GM18511 (cell line): ENCODE data around the gene LEO1.
"Not testable (repeated sequence)": the region's sequence is repeated elsewhere in the genome, so short reads cannot be mapped to it uniquely, and the experiment has no call there.

ENCODE experiments used
- ATAC-seq: cut with Tn5 transposase; IDR thresholded peaks from one replicate; pipeline ENCODE4 v1.9.1; 2021; ENCODE audit warnings: mild to moderate bottlenecking, moderate library complexity; ENCODE audit not compliant: unreplicated experiment

Gene LEO1

GRCh38 chr15:52004806-52005205 lies 33.2 kb upstream of the LEO1 start:
- no peak for ATAC-seq

DNA sequence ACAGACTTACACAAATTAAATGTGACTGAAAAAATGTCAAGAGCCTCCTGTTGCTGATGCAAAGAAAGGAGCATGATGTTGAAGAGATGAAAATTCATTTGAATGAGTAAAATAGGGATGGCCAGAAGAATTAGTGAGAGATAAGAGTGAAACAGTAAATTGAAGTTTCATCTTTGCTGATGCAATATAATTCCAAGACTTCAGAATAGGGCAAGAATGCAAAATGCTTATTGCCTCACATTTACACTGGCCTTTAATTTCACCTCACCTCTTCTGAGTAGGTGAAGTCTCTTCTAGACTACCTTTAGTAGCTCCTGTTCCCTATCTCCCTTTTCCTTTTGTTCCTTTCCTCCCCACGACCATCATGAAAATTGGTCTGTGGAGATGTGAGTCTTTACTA lies 32.1 kb upstream of the LEO1 start:
- ATAC-seq = no peak

- not testable (repeated sequence) for ATAC-seq
Observed at GRCh38 chr15:52003089-52003488, 31.5 kb upstream of the LEO1 start.

DNA sequence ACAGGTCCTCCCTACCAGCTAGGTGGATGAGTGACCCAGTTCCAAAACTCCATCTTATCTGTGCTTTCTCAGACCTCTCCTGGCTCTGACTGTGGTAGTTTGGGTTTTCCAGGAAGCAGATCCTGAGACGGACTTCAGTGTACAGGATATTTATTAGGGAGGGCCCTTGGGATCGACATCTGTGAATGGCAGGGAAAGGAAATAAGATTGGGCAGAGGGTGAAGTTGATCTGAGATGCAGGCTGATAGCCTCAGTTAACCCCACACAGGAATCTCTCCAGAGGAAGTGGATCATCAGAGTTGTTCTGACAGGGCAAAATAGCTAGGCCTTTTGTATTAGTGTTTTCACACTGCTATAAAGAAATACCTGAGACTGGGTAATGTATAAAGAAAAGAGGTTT lies 30.8 kb upstream of the LEO1 start:
- no peak for ATAC-seq

- ATAC-seq = no peak
Observed at GRCh38 chr15:51992953-51993352, 21.4 kb upstream of the LEO1 start.

GRCh38 chr15:51991141-51991540 lies 19.6 kb upstream of the LEO1 start:
- no peak for ATAC-seq

DNA sequence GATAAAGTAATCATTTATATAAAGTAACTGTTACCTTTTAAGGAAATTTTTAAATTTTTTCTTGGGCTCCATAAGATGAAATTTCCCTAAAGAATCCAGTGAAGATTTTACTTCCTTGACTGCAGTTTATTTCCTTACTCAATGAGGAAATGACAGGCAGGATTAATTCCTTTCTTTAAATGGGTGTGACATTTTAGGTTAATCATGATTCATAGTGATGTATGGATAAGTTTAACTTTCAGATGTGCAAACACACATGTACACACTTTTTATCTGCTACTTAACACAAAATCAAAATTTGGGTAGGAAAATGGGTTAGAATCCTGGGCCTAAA lies 11.2 kb upstream of the LEO1 start:
- ATAC-seq = no peak

DNA sequence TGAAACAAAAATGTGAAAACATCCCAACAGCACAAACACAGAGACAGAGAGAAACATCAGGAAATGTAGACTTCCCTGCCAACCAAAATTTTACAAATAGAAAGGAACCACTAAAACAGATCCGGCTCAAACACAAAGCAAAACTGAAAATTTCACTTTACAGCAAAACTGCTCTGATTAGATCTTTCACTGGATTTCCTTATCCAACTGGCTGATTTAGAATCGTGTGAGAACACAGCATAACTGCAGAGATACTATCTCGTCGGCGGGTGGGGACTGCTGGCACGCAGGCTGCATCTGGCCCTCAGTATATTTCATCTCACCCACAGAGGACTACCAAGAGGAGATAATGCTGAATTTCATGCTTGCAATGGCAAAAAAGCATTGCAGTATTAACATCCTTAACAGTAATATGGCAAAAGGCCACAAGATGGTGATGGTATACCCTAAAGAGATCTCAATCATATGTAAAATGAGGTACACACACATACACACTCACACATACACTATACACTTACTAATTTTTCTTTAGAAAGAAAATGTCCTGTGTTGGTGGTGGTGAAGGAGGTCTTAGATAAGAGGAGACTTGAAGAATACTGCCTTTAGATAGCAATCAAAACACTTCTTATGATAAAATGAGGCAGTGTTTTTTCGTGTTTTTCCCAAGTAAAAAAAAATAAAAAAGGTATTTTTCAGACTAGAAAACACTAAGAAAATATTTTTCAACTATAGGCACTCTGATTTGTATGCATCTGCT lies 10.6 kb upstream of the LEO1 start:
- peak; percentile 96 for ATAC-seq

GRCh38 chr15:51973775-51974174 lies 2.2 kb upstream of the LEO1 start:
- ATAC-seq = no peak

- ATAC-seq = no peak
Observed at GRCh38 chr15:51973220-51973619, 1.6 kb upstream of the LEO1 start.

- ATAC-seq = peak; percentile 23
Observed at GRCh38 chr15:51971032-51971374, 575 bp downstream of the LEO1 start.

GRCh38 chr15:51970132-51970817 lies 1.3 kb downstream of the LEO1 start:
- ATAC-seq = no peak

- no peak for ATAC-seq
Observed at GRCh38 chr15:51969728-51970127, 1.9 kb downstream of the LEO1 start.

DNA sequence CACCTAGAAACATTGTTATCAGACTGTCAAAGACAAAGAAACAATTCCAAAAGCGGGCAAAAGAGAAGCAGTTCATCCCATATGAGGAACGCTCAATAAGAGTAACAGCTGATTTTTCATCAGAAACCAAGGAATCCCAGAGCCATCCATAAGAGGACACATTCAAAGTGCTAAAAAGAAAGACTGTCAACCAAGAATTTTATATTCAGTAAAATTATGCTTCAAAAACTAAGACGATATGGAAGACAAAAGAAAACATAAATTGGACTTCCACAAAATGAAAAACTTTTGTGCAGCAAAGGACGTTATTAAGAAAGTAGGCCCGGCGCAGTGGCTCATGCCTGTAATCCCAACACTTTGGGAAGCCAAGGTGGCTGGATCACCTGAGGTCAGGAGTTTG lies 4.0 kb downstream of the LEO1 start:
- ATAC-seq = no peak

DNA sequence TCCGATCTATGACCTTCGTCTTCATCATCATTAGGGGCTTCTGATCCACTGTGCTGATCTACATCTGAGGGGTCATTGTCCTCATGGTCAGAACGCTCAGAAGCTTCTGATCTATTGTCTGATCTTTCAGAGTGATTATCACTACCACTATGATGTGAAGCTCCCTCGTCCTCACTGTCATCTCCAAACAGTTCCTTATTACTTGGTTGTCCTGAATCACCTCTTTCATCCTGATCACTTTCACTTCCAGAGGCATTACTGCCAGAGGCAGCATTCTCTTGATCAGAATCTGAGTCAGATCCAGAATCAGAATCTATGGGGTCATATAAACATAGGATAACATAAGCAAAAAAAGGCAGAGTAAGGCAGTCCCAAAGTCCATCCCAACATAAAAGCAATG lies 5.4 kb downstream of the LEO1 start:
- ATAC-seq = no peak

DNA sequence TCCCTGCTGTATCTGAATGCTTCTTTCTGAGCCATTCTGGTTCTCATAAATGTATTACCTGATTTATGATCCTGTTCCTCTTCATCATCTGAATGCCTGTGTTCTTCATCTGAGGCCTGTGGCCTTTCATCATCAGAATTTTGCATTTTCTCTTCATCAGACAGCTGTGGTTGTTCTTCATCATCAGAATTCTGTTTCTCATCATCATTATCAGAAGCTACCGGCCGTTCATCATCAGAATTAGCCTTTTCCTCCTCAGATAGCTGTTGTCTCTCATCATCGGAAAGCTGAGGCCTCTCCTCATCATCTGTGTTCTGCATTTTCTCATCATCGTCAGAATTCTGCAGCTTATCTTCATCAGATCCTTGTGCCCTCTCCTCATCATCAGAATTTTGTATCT lies 5.9 kb downstream of the LEO1 start:
- no peak for ATAC-seq

DNA sequence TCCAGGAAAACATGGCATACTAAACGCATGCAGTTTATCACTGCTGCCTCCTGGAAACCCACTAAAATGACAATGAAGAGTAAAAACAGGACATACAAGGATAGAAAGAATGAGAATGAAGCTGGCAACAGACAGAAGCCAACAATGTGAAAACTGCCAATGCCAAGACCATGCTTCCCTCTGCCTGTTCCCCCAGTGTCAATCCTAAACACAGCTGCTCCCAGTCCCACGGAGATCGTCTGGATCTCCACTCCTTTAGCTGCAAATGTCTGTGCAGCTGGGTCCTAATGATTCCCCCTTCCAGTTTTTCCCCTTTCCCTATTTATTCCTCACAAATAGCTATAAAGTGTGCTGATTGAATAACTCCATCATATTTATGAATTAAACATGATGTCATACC lies 16.1 kb downstream of the LEO1 start:
- ATAC-seq = no peak

DNA sequence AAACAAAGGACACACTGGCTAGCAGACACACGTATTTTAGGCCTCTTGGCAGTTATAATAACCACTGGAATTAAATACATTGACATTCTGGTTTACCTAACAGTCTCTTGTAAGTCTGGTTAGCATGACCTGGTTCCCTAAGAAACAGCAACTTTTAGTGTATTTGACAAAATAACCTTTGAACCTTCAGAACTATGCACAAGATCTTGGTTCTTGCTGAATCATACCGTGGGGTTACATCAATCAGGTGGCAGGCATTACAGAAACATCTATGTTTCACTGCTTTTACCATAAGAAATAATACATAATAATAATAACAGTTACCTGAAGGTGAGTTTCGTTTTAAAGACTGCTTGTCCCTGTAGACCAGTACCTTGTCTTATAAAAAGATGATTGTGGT lies 18.8 kb downstream of the LEO1 start:
- no peak for ATAC-seq

GRCh38 chr15:51947124-51947523 lies 24.5 kb downstream of the LEO1 start:
- ATAC-seq = no peak

GRCh38 chr15:51939216-51939615 lies 32.4 kb downstream of the LEO1 start:
- ATAC-seq = no peak

- ATAC-seq = no peak
Observed at GRCh38 chr15:51938286-51938685, 33.3 kb downstream of the LEO1 start.

- peak; percentile 23 for ATAC-seq
Observed at GRCh38 chr15:51936105-51936478, 35.5 kb downstream of the LEO1 start.
